PFSK-1 (cell line): ENCODE measurements around the gene INO80C.

Source experiments
- FOXP2 ChIP-seq: optimal IDR thresholded peaks from 2 replicates; pipeline ENCODE3; 2011; ENCODE audit warnings: borderline replicate concordance, control low read depth, inconsistent platforms; ENCODE audit not compliant: insufficient read depth; ENCODE audit errors: extremely low read length, extremely low read depth
- POLR2AphosphoS5 ChIP-seq: IDR thresholded peaks from 2 replicates; pipeline ENCODE4 v1.6.1; 2012; ENCODE audit warnings: low read depth, mild to moderate bottlenecking, control low read depth, low read length, moderate library complexity
- REST ChIP-seq, 2 experiments: IDR thresholded peaks; 2 replicates each; pipeline versions ENCODE4 v1.6.1 to v1.8.0; 2011 to 2012; ENCODE audit warnings: low read depth in 2 of 2, low read length in 2 of 2, control low read depth in 1 of 2, inconsistent platforms in 1 of 2, mild to moderate bottlenecking in 1 of 2, moderate library complexity in 1 of 2; ENCODE audit not compliant: insufficient read depth in 1 of 2
- SIN3A ChIP-seq: IDR thresholded peaks from 2 replicates; pipeline ENCODE4 v1.6.1; 2012; ENCODE audit warnings: mild to moderate bottlenecking, low read length, moderate library complexity, borderline replicate concordance; ENCODE audit not compliant: insufficient read depth
- TAF1 ChIP-seq: IDR thresholded peaks from 2 replicates; pipeline ENCODE4 v1.6.1; 2012; ENCODE audit warnings: low read length, control low read depth, borderline replicate concordance; ENCODE audit not compliant: insufficient read depth

Gene INO80C

GRCh38 chr18:35424356-35424755, 73.4 kb downstream of the INO80C start:
- TF ChIP-seq SIN3A, result no peak
- no peak for TF ChIP-seq TAF1
- no peak for TF ChIP-seq REST (IDR thresholded peaks at IDR 0.05; ENCODE audit: insufficient read depth in 1 of 2, low read depth in 2 of 2, low read length in 2 of 2)
- no peak for TF ChIP-seq POLR2AphosphoS5
- TF ChIP-seq FOXP2, result no peak

DNA sequence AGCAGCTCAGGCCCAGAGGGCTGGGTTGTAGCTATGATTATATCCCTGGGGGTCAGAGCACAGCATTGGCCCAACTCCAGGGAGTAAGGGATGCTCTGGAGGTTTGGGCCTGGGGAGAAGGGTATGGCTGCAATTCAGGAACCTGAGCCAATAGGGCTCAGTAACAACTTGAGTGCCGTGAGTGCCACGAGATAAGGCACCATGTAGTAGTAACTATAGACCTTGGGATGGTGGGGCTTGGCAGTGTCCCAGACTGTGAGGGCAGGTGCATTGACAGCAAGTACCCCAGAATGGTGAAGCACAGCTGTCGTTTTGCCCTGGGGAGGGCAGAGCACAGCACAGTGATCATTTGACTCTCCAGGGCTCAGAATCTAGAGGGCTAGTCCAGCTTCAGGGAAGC, 75.5 kb downstream of the INO80C start:
- TF ChIP-seq TAF1 (no peak), SIN3A (no peak), POLR2AphosphoS5 (no peak), REST (IDR thresholded peaks at IDR 0.05; ENCODE audit: insufficient read depth in 1 of 2, low read depth in 2 of 2, low read length in 2 of 2) (no peak), FOXP2 (no peak)

DNA sequence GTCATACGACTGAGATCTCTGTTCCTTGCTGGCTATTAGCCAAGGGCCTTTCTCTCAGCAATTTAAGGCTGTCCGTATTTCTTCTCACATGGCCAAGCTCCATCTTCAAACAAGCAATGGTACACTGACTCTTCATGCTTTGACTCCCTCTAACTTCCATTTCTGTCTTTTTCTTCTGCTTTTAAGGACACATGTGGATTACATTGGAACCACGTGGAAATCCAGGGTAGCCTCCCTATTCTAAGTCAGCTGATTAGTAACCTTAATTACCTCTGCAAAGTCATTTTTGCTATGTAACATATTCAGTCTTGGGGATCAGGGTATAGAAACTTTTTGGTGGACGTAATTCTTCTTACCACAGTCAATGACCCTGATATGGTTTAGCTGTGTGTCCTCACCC, 79.2 kb downstream of the INO80C start:
- TF ChIP-seq SIN3A (no peak), REST (IDR thresholded peaks at IDR 0.05; ENCODE audit: insufficient read depth in 1 of 2, low read depth in 2 of 2, low read length in 2 of 2) (no peak), TAF1 (no peak), POLR2AphosphoS5 (no peak), FOXP2 (no peak)
